Measurements from ENCODE around the gene ZDHHC4.
"Not testable (repeated sequence)": the region's sequence is repeated elsewhere in the genome, so short reads cannot be mapped to it uniquely, and the experiment has no call there.

ZDHHC4 gene

GRCh38 chr7:6608081-6608480, 30.8 kb downstream of the ZDHHC4 start:
- DNase-seq = no peak

GRCh38 chr7:6608794-6609193, 31.5 kb downstream of the ZDHHC4 start:
- no peak for DNase-seq

GRCh38 chr7:6612819-6613218, 35.6 kb downstream of the ZDHHC4 start:
- DNase-seq = no peak

DNA sequence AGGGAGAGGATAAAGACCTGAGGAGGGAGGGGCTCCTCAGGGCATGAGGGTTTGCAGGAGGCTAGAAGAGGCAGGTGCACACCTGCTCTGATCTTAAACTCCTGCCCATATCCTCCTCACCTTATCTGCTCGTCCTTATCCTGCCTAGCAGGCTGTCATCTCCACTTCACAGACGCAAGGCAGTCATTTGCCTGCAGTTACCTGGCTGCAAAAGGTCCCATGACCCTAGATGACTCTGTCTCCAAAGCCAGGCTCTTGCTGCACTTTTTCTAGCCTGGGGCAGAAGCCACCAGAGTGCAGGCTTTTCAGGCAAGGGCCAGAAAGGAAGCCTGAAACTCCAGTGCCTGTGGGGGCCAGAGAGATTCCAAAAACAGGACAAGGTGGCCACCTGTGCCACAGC, 36.5 kb downstream of the ZDHHC4 start:
- no peak for DNase-seq

DNA sequence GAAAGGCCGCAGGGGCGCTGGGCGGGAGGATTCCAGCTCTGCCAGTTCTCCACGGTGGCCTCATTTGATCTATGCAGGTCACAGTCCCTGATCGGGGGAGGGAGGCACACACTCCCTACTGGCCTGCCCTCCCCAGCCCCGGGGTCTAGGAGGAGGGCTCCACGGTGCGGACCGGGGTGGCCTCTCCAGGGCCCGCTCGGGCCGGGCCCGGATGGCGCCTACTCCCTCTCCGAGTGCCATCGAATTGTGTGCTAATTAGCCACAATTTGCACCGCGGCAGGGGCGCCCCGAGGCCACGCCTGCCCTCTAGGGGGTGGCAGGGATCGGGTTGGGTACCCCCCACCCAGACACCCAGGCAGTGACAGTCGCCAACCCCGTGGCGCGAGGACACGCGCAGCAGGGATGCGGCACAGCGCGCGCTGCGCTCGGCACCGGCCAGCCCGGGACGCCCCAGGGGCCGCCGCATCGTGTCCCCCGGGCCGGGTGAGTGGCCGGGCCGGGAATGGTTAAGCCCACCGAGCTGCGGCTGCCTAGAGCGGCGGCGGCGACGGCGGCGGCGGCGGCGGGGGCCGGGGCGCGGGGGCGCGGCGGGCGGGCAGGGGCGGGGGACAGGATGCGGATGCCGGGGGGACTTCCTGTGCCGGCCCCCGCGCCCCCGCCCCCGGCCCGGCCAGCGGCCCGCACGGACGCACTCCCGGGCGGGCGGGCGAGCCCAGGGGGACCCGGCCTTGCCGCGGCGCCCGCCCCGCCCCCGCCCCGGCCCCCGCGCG, 37.9 kb downstream of the ZDHHC4 start, which contains the start of gene ZNF853:
TSS of gene ZNF853 (plus strand) at position 658 of the 770 bp plus-strand sequence. CDS start 565 bp downstream, outside the sequence.
- no peak for DNase-seq

DNA sequence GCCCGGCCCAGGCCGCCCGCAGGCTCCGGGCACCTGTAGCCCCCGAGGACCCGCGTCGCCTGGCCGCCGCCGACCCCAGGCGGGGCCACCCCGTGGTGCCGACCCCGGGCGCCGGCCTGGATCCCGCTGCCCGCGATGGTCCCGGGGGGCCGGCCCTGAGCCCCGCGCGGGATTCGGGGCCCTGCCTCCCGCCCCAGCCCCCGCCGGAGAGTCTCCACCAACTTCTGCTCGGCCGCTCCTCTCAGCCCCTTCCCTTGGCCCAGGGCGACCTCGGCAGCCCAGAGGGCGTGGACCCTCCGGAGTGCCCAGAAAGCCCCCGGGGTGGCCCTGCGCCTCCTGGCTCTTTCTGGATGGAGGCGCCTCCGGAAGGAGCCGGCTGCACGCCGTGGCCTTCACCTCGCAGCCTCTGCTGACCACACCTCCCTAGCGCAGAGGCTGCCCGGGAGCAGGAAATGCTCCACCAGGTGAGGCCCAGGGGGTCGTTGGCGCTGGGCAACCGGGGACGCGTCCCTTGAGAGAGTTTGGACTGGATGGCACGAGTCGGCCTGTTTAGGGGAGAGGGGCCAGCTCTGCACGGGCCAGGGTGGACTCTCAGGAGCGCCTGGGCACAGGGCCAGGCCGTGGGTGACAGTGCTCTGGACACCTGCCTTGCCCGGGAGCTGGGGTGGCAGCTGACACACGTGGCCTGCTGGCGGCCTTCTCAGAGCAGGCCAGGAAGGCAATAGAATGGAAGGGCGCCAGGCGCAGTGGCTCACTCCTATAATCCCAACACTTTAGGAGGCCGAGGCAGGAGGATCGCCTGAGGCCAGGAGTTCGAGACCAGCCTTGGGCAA, 38.7 kb downstream of the ZDHHC4 start:
- no peak for DNase-seq

DNA sequence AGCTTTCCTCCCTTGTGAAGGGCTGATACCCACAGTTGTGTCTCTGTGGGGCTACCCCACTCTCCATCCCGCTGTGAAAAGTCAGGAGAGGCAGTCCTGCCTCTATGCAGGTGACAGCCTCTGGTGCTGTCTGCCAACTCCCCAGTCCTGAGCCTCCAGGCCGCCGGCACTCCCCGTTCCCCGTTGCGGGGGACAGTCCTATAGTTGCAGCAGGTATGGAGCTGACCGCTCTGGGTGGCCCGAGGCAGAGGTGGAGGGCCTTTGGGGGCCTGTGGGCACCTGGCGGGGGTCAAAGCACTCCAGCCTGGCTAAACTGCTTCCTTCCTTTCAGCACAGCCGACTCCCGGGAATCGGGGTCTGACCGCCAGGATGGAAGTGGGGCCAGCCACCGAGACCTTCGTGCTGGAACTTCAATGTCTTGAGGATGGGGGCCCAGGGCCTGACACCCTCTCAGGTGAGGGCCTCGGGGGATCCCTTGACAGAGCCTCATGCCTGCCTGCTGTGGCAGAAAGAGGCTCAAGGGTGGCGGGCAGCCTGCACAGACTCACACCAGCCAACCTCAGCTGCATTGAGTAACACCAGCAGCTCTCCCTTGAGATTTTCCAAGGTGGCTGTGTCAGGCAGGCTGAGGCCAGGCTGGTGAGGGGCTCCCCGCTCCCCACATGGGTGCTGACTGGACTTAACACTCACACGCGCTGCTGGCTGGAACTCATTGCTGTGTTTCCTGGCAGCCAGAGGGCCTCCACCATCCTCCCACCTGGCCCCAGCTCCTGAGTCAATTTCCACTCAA, 39.8 kb downstream of the ZDHHC4 start:
- DNase-seq = no peak

DNA sequence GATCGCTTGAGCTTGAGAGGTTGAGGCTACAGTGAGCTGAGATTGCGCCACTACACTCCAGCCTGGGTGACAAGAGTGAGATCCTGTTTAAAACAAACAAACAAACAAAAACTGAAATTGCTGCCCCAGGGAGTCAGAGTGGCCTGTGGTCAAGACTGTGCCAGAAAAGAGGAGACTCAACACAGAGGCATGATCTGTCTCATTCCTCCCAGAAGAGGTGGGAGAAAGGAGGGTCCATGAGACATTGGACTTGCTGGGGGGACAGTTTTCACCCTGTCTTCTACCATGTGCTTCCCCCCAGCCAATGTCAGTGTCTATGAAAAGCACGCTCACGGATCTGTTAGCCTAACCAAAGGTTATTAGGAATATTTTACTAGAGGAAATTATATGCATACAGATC, 41.4 kb downstream of the ZDHHC4 start:
- DNase-seq = no peak

- no peak for DNase-seq
Measured at GRCh38 chr7:6619961-6620360, 42.7 kb downstream of the ZDHHC4 start.

DNA sequence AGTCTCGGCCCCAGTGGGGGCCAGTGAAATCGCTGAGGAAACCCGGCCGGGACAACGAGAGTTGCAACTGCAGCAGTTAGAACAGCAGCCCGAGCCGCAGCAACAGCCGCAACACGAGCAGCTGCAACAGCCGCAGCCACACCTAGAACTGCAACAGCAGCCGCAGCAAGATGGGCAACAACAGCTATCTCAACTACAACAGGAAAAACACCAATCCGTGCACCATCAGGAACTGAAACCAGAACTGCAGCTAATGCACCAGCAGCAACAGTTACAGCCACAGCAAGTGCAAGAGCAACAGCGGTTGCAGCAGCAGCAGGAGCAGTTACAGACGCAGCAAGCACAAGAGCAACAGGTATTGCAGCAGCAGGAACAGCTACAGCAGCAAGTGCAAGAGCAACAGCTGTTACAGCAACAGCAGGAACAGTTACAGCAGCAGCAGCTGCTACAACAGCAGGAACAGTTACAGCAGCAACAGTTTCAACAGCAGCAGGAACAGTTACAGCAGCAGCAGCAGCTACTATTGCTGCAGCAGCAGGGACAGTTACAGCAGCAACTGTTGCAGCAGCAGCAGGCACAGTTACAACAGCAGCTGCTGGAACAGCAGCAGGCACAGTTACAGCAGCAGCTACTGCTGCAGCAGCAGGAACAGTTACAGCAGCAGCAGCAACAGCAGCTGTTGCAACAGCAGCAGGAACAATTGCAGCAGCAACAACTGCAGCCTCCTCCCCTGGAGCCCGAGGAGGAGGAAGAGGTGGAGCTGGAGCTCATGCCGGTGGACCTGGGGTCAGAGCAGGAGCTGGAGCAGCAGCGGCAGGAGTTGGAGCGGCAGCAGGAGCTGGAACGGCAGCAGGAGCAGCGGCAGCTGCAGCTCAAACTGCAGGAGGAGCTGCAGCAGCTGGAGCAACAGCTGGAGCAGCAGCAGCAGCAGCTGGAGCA, 44.2 kb downstream of the ZDHHC4 start:
- no peak for DNase-seq

- no peak for DNase-seq
Measured at GRCh38 chr7:6622134-6622710, 45.0 kb downstream of the ZDHHC4 start.

GRCh38 chr7:6623589-6624245, 46.5 kb downstream of the ZDHHC4 start:
- no peak for DNase-seq

DNA sequence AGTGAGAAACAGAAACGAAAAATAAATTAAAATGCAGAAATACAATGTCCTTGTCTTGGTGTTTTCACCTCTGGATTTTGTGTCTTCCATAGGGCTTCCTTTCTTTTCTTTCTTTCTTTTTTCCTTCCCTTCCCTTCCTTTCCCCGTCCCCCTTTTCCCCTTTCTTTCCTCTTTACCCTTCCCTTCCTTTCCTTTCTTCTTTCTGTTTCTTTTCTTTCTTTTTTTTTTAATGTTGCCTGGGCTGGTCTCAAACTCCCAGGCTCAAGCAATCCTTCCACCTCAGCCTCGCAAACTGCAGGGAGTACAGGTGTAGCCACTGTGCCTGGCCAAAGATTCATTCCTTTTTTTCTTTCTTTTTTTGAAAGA, 47.0 kb downstream of the ZDHHC4 start:
- DNase-seq = no peak

GRCh38 chr7:6628045-6628444, 50.8 kb downstream of the ZDHHC4 start:
- DNase-seq = no peak

GRCh38 chr7:6630007-6630849, 53.0 kb downstream of the ZDHHC4 start:
- DNase-seq = no peak

DNA sequence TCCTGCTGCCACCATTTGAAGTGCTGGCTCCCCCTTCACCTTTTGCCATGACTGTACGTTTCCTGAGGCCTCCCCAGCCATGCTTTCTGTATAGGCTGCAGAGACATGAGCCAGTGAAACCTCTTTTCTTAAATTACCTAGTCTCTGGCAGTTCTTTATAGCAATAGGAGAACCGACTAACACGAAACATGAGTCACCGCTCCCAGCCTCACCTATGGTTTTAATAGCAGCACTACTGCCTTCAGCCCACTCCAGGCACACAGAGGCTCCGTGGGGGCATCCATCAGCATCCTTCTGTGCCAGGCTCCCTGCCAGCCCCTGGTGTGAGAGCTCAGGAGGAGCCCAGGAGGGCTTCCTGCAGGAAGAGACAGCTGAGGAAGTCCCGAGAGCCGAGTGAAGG, 54.4 kb downstream of the ZDHHC4 start:
- DNase-seq = no peak

DNA sequence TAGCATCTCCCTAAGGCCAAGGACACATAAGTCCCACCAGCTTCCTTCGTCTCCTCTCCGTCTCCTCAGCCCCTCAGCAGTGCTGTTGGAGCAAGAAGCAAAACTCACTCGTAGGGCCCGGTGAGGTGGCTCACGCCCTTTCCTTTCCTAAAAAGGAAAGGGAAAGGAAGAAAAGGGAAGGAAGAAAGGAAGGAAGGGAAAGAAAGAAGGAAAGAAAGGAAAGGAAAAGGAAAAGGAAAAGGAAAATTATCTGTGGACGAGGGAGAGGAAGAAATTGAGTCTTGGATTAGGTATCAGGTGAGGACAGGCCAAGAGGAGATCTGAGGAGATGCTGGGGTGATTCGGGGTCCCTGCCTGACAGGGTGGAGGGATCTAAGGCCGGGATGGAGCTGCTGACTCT, 56.8 kb downstream of the ZDHHC4 start:
- no peak for DNase-seq

- not testable (repeated sequence) for DNase-seq
Measured at GRCh38 chr7:6634971-6635370, 57.7 kb downstream of the ZDHHC4 start.

- no peak for DNase-seq
Measured at GRCh38 chr7:6636741-6637543, 59.7 kb downstream of the ZDHHC4 start, which contains the start of gene ZNF316. Gene ZNF316 (plus strand): TSS chr7:6637318. CDS start chr7:6642410, 5,092 bp downstream.

All from KG1 (cell line).